NCI-H524 treated with DMSO at 0.1 percent for 48 hours (cell line): ENCODE measurements around the gene ANKRD33B.
"Not testable (repeated sequence)": the region's sequence is repeated elsewhere in the genome, so short reads cannot be mapped to it uniquely, and the experiment has no call there.

Experiments
- DNase-seq: peaks from one replicate; lab custom pipeline; 2025; lab: John Stamatoyannopoulos, UW

ANKRD33B gene

DNA sequence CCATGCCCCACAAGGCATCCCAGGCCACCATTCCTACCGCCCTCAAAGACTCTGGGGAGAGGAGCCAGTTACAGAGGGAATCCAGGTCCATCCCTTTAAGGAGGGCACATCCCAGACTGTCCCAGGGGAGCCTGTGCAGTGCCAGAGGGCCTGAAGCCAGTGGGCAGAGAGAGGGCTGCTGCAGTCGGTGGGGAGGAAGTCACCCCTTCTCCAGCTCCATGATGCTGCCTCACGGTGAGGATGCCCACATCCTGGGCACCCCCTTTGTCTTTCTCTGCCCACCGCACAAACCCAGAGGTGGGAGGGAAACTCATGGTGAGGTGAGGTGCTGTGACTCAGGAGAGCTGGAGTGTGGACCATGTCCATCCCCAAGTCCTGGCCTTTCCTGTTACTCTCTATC lies 26.2 kb upstream of the ANKRD33B start:
- DNase-seq: no peak

DNA sequence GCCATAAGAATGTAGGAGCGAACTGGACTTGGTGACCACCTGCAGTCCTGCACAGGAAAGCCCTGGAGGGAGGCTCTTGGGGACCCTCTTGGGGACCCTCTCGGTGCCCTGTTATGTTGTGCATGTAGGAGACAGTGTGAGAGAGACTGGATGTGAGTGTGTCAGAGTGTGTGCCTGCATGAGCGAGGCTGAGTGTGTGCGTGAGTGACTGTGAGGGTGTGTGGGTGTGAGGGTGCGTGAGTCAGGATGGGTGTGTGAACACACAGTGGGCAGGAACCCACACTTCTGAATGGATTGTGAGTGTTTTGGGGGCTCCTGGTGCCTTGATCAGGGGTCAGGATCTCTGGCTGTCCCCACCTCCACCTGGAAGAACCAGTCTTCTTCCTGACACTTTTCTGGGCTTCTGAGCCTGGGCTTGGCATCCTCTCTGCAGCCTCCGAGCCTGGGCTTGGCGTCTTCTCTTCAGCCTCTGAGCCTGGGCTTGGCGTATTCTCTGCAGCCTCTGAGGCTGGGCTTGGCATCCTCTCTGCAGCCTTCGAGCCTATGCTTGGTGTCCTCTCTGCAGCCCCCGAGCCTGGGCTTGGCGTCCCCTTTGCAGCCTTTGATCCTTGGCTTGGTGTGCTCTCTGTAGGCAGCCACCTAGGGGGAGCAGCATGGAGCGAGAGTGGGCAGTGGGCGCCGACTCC lies 25.6 kb upstream of the ANKRD33B start:
- DNase-seq: no peak

DNA sequence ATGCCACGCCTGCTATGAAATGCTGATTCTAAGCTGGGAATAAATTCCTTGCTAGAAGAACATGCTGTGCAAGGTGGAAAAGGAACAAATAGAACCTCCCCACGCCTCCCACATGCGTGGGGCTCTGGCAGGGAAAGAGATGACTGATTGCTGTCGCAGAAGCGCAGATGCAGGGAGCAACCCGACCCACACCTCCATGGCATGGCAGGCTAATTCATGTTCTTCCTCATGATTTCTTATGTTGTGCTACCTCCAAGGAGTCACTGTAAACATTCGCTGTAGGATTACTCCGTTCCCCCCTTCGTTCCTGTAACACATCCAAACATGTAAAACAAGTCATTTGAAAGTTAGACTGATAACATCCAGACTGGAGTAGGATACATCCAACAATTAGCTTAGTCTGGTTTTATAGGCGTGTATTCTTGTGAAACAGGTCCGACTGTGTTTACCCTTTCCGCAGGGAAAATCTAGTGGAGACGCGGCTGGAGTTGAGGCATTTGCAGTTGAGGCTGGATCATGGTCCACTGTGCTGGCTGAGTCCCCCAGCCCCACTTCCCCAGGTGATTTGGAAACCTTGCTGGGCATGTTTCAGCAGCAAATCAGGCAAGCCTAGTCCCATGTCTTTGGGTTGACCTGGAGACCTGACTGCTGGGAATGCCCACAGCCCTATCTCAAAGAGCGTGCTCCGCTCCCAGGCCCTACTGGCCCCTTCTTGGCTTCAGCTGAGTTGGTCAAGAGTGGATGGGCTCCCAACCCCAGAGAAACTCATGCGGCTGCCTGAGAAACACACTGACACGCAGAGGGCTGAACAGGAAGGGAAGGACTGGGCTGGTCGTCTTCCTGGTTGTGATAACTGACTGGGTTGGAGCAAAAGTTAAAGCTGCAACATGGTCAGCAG lies 24.8 kb upstream of the ANKRD33B start:
- DNase-seq: no peak

- no peak for DNase-seq
Observed at GRCh38 chr5:10539687-10539998, 24.2 kb upstream of the ANKRD33B start.

DNA sequence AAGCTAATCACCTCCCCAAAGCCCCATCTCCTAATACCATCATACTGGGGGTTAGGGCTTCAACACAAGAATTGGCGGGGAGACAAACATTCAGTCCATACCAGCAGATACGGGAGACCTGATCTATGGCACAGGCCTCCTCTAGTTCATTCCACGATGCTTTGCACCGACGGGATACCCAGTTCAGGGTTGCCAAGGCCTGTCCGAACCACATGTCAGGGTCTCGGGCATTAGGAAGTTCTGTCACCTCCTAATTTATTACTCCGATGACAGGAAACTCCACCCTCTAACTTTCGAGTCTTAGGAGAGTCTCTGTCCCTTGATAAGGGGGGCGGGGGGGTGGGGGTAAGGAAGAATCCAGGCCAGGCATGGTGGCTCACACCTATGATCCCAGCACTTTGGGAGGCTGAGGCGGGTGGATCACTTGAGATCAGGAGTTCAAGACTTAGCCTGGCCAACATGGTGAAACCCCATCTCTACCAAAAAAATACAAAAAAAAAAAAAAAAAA lies 23.8 kb upstream of the ANKRD33B start:
- DNase-seq: no peak

DNA sequence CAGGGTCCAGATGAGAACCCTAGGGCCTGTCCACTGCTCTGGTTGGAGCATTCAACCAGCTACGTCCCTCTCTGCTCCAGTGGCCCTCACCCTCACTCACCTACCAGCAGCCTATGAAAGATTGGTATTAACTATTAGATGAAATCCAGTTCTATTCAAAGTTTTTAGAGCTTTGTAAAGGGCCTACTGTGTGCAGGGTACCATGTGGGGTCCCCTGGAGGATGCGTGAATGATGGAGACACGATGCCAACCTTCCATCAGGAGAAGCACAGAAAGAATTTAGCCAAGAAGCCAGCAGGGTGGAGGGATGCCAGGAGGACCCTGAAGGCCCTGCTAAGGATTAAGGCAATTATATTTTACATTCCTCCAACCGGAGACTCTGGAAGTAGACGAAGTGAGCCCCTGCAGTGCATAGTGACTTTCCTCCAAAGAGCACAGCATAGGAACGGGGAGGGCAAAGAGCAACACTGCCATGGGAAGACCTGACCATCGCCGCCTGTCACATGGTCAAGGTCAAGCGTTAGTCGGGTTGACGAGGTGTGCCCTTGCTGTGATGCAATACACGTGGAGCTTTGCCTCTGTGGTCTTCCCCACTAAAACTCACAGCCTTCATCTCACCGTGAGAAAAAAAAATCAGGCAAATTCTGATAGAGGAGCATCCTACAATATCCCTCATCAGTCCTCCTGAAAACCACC lies 22.8 kb upstream of the ANKRD33B start:
- DNase-seq: no peak

GRCh38 chr5:10542055-10542550 lies 21.8 kb upstream of the ANKRD33B start:
- DNase-seq: no peak

DNA sequence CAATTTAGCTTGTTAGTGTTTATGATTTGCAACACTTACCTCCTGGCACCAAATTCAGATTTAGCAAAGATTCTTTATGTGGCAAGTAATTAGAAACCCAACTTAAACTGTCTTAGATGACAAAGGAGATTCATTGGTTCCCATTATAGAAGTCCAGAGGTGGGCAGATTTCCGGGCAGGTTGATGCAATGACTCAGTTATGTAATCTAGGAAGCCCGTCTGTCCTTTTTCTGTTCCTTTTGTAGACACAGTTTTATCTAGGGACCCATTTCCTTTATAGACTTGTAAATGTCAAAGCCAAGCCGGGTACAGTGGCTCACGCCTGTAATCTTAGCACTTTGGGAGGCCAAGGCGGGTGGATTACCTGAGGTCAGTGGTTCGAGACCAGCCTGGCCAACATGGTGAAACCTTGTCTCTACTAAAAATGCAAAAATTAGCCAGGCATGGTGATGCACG lies 20.3 kb upstream of the ANKRD33B start:
- DNase-seq: no peak

DNA sequence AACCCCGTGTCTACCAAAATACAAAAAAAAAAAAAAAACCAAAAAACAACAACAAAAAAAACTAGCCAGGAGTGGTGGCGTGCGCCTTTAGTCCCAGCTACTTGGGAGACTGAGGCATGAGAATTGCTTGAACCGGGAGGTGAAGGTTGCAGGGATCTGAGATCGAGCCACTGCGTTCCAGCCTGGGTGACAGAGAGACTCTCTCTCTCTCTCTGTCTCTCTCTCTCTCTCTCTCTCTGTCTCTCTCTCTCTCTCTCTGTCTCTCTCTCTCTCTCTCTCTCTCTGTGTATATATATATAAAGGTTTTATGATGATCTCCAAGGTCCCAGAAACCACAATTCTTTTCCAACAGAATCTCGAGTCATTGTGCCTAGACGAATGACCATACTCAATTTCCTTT lies 18.8 kb upstream of the ANKRD33B start:
- DNase-seq: no peak

GRCh38 chr5:10546186-10546585 lies 17.7 kb upstream of the ANKRD33B start:
- DNase-seq: no peak

- no peak for DNase-seq
Observed at GRCh38 chr5:10548418-10549122, 15.3 kb upstream of the ANKRD33B start.

DNA sequence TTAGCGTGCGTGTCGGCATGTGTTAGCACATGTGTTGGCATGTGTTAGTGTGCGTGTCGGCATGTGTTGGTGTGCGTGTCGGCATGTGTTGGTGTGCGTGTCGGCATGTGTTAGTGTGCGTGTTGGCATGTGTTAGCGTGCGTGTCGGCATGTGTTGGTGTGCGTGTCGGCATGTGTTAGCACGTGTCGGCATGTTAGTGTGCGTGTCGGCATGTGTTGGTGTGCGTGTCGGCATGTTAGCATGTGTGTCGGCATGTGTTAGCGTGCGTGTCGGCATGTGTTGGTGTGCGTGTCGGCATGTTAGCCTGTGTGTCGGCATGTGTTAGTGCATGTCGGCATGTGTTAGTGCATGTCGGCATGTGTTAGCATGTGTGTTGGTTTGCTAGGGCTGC lies 14.8 kb upstream of the ANKRD33B start:
- DNase-seq: not testable (repeated sequence)

- no peak for DNase-seq
Observed at GRCh38 chr5:10550222-10550995, 13.5 kb upstream of the ANKRD33B start.

DNA sequence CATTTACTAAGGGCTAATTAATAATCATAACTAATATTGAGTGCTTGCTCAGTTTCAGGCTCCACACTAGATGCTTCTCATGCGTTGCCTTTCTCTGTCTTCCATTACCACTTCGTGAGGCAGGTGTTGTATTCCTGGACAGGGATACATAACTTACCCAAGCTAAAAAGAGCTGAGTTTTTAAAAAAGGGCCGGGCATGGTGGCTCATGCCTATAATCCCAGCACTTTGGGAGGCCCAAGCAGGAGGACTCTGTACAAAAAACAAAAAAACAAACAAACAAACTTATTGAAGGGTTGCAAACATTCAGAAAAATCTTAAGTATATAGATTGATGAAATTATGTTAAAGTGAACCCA lies 12.1 kb upstream of the ANKRD33B start:
- no peak for DNase-seq

GRCh38 chr5:10552183-10553143 lies 11.4 kb upstream of the ANKRD33B start:
- DNase-seq: no peak

- DNase-seq: no peak
Observed at GRCh38 chr5:10553476-10553875, 10.4 kb upstream of the ANKRD33B start.

DNA sequence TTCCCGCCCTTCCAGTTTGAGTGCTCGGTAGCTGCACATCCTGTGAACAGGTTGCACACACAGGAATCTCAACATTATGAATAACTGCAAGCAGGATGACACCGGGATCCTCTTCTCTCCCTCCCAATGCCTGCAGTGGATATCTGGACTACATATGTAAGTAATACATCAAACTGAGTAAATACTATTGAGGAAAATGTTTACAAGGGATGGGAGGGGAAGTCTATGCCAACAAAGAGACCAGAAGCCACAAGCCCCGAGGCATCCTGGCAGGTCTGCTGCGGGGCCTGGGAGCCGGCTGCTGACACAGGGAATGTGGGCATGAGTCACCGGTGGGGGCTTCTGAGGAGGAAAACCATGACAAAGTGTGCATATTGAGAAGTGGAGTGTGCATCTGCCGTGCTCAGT lies 8.6 kb upstream of the ANKRD33B start:
- no peak for DNase-seq

DNA sequence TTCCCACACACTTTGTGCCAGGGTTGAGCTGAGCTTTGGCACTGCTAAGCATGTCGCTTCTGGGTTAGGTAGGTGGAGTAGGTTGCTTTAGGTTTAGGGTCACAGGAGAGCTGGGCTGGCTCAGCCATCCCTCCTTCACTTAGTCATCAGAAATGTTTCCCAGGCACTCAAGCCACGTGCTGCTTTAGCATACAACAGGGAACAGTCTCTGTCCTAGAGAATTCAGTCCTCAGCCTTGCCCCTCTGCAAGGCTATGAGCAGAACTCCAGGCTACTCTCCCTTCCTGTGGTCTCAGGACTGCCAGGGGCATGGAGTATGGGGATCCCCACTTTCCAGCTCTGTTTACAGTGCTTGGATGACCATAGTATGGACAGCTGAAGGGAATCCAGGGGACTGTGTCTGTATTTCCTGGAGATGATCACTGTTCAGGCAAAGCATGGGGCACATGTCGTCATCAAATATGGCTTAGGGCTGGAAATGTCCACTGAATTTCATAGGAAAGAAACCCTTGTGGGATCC lies 7.5 kb upstream of the ANKRD33B start:
- no peak for DNase-seq

DNA sequence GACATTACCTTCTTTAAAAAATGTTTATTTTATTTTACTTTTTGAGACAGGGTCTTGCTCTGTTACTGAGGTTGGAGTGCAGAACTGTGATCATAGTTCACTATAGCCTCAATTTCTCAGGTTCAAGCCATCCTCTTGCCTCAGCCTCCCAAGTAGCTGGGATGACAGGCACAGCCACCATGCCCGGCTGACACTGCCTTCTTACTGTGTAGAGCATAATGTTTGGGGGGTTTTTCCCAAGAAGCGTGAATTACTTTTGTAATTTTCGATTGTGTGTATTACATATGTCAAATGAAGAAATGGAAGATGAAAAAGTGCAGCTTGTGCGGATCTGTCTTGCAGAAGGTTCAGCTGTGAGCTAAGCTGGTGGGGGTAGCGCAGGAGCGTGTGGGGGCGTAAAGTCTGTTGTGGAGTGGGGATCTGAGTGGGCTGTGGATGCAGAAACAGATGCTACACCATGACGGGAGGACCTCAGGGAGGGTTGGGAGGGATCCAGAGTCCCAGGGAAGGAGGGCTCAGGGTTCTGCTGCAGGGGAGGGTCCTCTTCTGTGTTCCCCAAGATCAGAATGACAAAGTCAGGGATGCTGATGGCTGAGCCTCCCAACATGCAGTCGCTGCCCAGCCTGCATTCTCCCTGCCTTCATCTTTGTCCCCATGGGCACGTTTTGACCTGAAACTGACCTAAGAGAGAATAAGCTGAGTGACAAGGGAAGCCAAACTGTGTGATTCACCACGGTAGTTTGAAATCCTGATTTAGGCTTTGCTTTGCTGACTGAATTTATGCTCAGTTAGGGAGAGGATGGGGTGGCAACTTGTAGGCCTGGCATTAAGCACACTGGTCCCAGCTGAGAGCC lies 6.8 kb upstream of the ANKRD33B start:
- DNase-seq: no peak
